Measurements from ENCODE around the gene PCDHA10. TPM values are rescaled to one million over a fixed set of nuclear protein-coding genes. Genes with fewer than 3 reads are reported as not detected.

Gene PCDHA10
- total and polyA plus RNA-seq, 2 of the 4 experiments (the other 2 are of a cell fraction): under 0.01 to 0.02 TPM

DNA sequence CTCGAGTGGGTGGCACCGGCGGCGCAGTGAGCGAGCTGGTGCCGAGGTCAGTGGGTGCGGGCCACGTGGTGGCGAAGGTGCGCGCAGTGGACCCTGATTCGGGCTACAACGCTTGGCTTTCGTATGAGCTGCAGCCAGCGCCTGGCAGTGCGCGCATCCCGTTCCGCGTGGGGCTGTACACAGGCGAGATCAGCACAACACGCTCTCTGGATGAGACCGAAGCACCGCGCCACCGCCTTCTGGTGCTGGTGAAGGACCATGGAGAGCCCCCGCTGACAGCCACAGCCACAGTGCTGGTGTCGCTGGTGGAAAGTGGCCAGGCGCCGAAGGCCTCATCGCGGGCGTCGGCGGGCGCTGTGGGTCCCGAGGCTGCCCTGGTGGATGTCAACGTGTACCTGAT is 32.2 kb upstream of the PCDHA10 start:
- no peaks in the 10 kb centered on the region for H3K4me1 ChIP-seq (ENCODE audit: control insufficient read depth, insufficient read depth, low read length)
- no peak overlapping the region for H3K27ac ChIP-seq (ENCODE audit: insufficient read depth, low read length)
- no peaks in the 10 kb centered on the region for H3K36me3 ChIP-seq (ENCODE audit: control insufficient read depth, insufficient read depth, low read length)
- BruUV-seq (replicated peaks): no TSS peak
- H3K27me3 ChIP-seq (ENCODE audit: control insufficient read depth, insufficient read depth, low read length): no peaks in the 10 kb centered on the region
- POLR2A ChIA-PET (ENCODE audit: unreplicated experiment): no interaction called here
- H3K79me1 ChIP-seq (ENCODE audit: low read depth in 1 of 2, low read length in 2 of 2): no peaks in the 10 kb centered on the region
- no peak overlapping the region for H3K4me2 ChIP-seq (ENCODE audit: low read depth, low read length)
- peaks cover 12% of the 10 kb centered on the region for H3K9me3 ChIP-seq (ENCODE audit: control insufficient read depth, insufficient read depth, low read length)
- H2AK5ac ChIP-seq (ENCODE audit: low read depth, low read length): no peak overlapping the region
- no peak overlapping the region for H4K91ac ChIP-seq (ENCODE audit: insufficient read depth, low read depth, low read length)
- H3K9me1 ChIP-seq (ENCODE audit: insufficient read depth, low read length): no peaks in the 10 kb centered on the region
- in situ Hi-C loops (cut with MboI; ENCODE audit: low sequenced_read_pairs) (no loop called here), intact Hi-C loops (cut with micrococcal nuclease) (no loop called here), dilution Hi-C loops (cut with HindIII; ENCODE audit: low sequenced_read_pairs, unreplicated experiment) (no loop called here)
- no peak for DNase-seq
- no peak overlapping the region for H2BK120ac ChIP-seq (ENCODE audit: low read depth, low read length)
- H4K5ac ChIP-seq (ENCODE audit: low read depth, low read length): no peak overlapping the region
- H3K23ac ChIP-seq (ENCODE audit: low read depth, low read length): no peak overlapping the region
- H3K18ac ChIP-seq (ENCODE audit: low read depth, low read length): no peak overlapping the region
- WGBS, 2 experiments (ENCODE audit: extremely low coverage in 2 of 2, insufficient read length in 1 of 2): 63% methylated on average over 20 of the region's 38 CpGs; no CpG with 5 or more reads in 1 of the 2 experiments
- H3K9ac ChIP-seq (ENCODE audit: low read depth, low read length): no peak overlapping the region
- H3K4me3 ChIP-seq (ENCODE audit: insufficient read depth, low read depth, low read length): no peak overlapping the region
- H3K4ac ChIP-seq (ENCODE audit: low read depth, low read length): no peak overlapping the region
- no peak overlapping the region for H3K14ac ChIP-seq (replicated peaks; ENCODE audit: low read depth, low read length)
- no peak overlapping the region for H2BK20ac ChIP-seq (ENCODE audit: low read depth, low read length)
- no peak overlapping the region for H2AFZ ChIP-seq (replicated peaks; ENCODE audit: low read length, poor library complexity)
- no peak for ATAC-seq (ENCODE audit: low read depth)
- H2BK5ac ChIP-seq (ENCODE audit: low read depth, low read length, poor library complexity, severe bottlenecking): no peak overlapping the region
- H2AK9ac ChIP-seq (replicated peaks; ENCODE audit: low read depth, low read length, poor library complexity): no peak overlapping the region
- H4K8ac ChIP-seq (ENCODE audit: low read depth in 2 of 2, low read length in 2 of 2): no peak overlapping the region
- H4K20me1 ChIP-seq (ENCODE audit: insufficient read depth, low read length): no peaks in the 10 kb centered on the region
- CTCF ChIA-PET: no interaction called here
- no peak overlapping the region for H2BK15ac ChIP-seq (ENCODE audit: low read depth, low read length)
- no peak for TF ChIP-seq RAD21 (IDR thresholded peaks at IDR 0.05; ENCODE audit: low read length)
- TF ChIP-seq MAZ (IDR thresholded peaks at IDR 0.05; ENCODE audit: borderline replicate concordance, low read depth, low read length): no peak
- no peak for TF ChIP-seq CHD1 (IDR thresholded peaks at IDR 0.05; ENCODE audit: low read depth, low read length)
- TF ChIP-seq, protein P1, sequence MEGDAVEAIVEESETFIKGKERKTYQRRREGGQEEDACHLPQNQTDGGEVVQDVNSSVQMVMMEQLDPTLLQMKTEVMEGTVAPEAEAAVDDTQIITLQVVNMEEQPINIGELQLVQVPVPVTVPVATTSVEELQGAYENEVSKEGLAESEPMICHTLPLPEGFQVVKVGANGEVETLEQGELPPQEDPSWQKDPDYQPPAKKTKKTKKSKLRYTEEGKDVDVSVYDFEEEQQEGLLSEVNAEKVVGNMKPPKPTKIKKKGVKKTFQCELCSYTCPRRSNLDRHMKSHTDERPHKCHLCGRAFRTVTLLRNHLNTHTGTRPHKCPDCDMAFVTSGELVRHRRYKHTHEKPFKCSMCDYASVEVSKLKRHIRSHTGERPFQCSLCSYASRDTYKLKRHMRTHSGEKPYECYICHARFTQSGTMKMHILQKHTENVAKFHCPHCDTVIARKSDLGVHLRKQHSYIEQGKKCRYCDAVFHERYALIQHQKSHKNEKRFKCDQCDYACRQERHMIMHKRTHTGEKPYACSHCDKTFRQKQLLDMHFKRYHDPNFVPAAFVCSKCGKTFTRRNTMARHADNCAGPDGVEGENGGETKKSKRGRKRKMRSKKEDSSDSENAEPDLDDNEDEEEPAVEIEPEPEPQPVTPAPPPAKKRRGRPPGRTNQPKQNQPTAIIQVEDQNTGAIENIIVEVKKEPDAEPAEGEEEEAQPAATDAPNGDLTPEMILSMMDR (conservative IDR thresholded peaks at IDR 0.05; ENCODE audit: low read depth, low read length): no peak
- TF ChIP-seq, protein P2, sequence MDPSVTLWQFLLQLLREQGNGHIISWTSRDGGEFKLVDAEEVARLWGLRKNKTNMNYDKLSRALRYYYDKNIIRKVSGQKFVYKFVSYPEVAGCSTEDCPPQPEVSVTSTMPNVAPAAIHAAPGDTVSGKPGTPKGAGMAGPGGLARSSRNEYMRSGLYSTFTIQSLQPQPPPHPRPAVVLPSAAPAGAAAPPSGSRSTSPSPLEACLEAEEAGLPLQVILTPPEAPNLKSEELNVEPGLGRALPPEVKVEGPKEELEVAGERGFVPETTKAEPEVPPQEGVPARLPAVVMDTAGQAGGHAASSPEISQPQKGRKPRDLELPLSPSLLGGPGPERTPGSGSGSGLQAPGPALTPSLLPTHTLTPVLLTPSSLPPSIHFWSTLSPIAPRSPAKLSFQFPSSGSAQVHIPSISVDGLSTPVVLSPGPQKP (IDR thresholded peaks at IDR 0.05; ENCODE audit: borderline replicate concordance, low read depth, low read length): no peak
- TF ChIP-seq MAFK (IDR thresholded peaks at IDR 0.05; ENCODE audit: low read depth, low read length): no peak
- no peak for TF ChIP-seq BHLHE40 (IDR thresholded peaks at IDR 0.05; ENCODE audit: low read depth, low read length)
- TF ChIP-seq MXI1 (IDR thresholded peaks at IDR 0.05; ENCODE audit: borderline replicate concordance, low read depth, low read length): no peak
- TF ChIP-seq NFE2L2 (IDR thresholded peaks at IDR 0.05; ENCODE audit: low read depth, low read length): no peak
- no peak for TF ChIP-seq CEBPB (IDR thresholded peaks at IDR 0.05; ENCODE audit: low read depth, low read length)
- TF ChIP-seq POLR2A (IDR thresholded peaks at IDR 0.05; ENCODE audit: low read depth, low read length): no peak
- H3K56ac ChIP-seq (ENCODE audit: extremely low read depth, insufficient read depth, low read length): no peak overlapping the region
